SK-N-SH treated with all-trans-retinoic acid at 6 μM for 48 hours (cell line): ENCODE data around the gene DCC.

ENCODE experiments used
- PATZ1 ChIP-seq: fragments of 250-450 bp; sonication (Bioruptor Pico); IDR thresholded peaks from 2 replicates; pipeline ENCODE4 v1.8.0; 2020; ENCODE audit warnings: mild to moderate bottlenecking, moderate library complexity, borderline replicate concordance
- RARB ChIP-seq: fragments of 250-450 bp; sonication (Bioruptor Pico); IDR thresholded peaks from 2 replicates; pipeline ENCODE4 v1.8.0; 2021; ENCODE audit warnings: mild to moderate bottlenecking, moderate library complexity
- ZNF565 ChIP-seq: fragments of 450-650 bp; formaldehyde crosslinking; conservative IDR thresholded peaks from 2 replicates; pipeline ENCODE4 v1.5.0; 2020; ENCODE audit warnings: low read depth, mild to moderate bottlenecking, moderate library complexity

- no peak for TF ChIP-seq ZNF565 (CRISPR knock-in tag)
- no peak for TF ChIP-seq PATZ1
- no peak for TF ChIP-seq RARB (CRISPR knock-in tag)
Measured at GRCh38 chr18:53478155-53478554, 1138.2 kb downstream of the DCC start.
